Nucleus accumbens (tissue), 56 donors: ENCODE results near the gene MYO18B.
"Not testable (repeated sequence)": the region's sequence is repeated elsewhere in the genome, so short reads cannot be mapped to it uniquely, and the experiment has no call there.

Source experiments
- DNase-seq, 56 donors: peaks; one replicate each; lab custom pipeline; 2025; lab: John Stamatoyannopoulos, UW

MYO18B gene

DNA sequence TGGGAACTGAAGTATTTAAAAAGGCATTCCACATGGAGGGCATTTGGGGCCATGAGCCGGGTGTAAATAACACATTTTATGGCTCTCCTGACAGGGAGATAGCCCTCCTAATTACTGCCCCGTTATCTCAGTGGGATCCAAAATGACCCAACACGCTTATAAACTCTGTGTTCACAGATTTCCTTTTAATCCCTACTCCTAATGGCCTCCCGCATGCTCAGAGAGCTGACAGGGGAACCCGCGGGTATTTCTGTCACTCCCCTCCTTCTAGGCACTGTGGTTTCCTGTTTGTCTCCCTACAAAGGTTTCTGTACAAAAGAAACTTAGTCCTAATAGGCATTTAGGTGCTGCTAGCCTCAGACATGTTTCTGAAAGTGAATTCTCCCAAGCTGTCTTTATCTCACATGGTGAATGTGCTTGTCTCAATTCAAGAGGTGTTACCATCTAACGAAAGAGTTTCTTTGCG lies 224.5 kb downstream of the MYO18B start:
- DNase-seq, result no peak

DNA sequence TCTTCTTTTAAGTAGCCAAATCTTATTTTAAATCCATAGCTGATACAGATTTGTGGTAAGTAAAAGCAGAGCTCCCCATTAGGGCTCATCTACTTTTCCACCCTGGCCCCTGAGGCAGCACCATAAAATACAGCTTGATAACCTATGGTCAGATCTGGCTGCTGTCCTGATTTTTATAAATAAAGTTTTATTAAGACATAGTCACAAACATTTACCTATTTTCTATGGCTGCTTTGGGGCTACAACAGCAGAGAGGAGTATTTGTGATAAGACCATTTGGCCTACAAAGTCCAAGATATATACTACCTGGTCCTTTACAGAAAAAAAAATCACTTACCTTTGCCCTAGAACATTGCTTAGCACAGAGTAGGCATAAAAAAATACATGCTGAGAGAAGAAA lies 227.3 kb downstream of the MYO18B start:
- DNase-seq, result no peak

DNA sequence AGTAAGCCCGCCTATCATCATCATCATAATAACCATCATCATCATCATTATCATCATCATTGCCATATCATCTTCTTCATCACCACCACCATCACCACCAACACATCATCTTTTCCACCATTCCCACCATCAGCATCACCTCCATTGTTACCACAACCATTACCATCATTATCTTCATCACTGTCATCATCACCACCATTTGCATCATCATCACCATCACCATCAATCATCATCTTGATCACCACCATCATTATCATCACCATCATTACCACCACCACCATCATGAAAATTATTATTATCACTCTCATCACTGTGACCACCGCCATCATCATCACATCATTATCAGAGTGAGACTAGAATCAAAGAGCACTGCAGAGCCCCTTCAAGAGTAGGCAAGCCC lies 227.9 kb downstream of the MYO18B start:
- no peak for DNase-seq

- DNase-seq, result peak in 6 of 56 donors; percentile 2 to 55 (median 20)
Measured at GRCh38 chr22:25970374-25970911, 228.5 kb downstream of the MYO18B start.

- no peak for DNase-seq
Measured at GRCh38 chr22:25970999-25971811, 229.2 kb downstream of the MYO18B start.

- DNase-seq, result no peak
Measured at GRCh38 chr22:25972397-25972796, 230.4 kb downstream of the MYO18B start.

DNA sequence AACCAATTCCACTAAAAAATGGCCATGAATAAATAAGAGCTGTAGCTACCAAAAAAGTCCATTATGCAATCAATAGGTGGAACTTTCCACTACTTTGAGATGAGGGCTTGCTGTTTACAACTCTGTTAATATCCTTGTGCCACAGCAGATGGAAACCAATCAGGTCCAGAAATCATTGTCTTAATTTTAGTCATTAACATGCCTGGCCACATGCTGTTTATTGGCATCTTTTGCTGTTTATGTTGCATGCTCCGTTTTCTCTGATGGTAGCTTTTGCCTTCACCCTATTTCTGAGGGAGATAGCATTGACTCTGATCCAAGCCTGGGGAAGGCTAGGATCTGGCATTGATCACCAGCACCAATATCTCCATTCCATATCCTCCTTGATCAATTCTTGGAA lies 234.4 kb downstream of the MYO18B start:
- no peak for DNase-seq

- DNase-seq, result no peak
Measured at GRCh38 chr22:25979968-25980367, 238.0 kb downstream of the MYO18B start.

DNA sequence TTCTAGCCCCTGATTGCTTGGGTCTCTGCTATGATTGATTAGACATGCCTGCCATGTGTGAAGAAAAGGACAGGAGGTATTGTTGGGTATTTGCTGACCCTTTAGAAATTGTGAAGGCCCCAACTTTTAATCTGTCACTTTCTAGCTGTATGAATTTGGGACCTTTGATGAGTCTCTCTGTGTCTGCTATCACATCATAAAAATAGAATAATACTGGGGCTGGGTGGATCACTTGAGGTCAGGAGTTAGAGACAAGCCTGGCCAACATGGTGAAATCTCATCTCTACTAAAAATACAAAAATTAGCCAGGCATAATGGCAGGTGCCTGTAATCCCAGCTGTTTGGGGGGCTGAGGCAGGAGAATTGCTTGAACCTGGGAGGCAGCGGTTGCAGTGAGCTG lies 242.9 kb downstream of the MYO18B start:
- not testable (repeated sequence) for DNase-seq

- DNase-seq, result no peak
Measured at GRCh38 chr22:25987948-25988347, 246.0 kb downstream of the MYO18B start.

GRCh38 chr22:25990940-25991339 lies 249.0 kb downstream of the MYO18B start:
- no peak for DNase-seq

GRCh38 chr22:25992331-25992730 lies 250.3 kb downstream of the MYO18B start:
- DNase-seq, result no peak

GRCh38 chr22:25996669-25997068 lies 254.7 kb downstream of the MYO18B start:
- DNase-seq, result no peak

GRCh38 chr22:25997886-25998775 lies 256.1 kb downstream of the MYO18B start:
- no peak for DNase-seq

DNA sequence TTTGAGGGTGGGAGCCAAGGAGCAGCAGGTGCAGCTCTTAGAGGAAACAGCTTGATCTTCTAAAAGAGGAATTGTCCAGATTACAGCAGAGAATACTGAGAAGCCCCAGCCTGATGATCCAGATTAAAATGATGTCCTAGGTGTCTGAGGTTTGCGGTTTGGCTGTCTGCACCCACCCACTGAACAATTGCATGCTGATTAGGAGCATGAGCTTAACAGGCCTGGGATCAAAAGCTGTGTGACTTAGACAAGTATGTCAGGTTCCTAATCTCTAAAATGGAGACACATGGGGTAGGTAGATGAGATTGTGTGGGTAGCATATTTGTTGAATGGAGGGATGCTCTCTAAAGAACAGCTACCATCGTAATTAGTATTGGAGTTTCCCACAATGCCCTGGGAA lies 260.5 kb downstream of the MYO18B start:
- no peak for DNase-seq

DNA sequence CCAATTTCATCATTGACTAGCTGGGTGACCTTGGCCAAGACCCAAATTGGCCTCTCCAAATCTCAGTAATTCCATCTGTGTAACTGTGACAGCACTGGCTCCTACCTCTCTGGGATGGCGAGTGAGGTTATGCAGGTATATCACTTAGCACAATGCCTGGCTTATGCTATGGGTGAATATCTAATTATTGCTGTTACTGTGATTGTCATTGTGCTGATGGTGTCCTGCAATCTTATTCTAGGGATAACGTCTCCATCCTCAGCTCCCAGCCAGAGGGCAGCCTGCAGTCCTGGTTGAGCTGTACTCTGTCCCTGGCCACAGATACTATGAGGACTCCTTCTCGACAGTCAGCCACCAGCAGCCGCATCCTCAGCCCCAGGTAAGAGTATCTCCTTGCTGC lies 262.5 kb downstream of the MYO18B start:
- no peak for DNase-seq

GRCh38 chr22:26008587-26008986 lies 266.6 kb downstream of the MYO18B start:
- DNase-seq, result no peak

- no peak for DNase-seq
Measured at GRCh38 chr22:26016916-26017315, 274.9 kb downstream of the MYO18B start.

DNA sequence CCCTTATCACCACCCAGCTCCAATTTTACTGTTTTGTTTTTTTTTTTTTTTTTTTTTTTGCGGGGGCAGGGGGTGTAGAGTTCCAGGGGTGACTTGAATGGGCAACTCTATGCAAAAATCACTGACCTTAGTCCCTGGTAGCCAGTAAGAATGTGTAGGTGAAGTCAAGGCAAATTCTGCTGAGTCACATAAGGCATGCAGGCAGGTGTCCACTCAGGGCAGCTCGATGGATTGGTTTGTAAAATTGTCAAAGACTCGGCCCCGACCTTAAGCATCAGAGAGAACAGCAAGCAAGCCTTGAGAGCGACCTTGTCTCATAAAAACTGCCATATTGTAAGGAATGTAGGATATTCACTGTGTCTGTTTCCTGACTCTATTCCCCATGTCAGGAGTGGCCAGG lies 275.9 kb downstream of the MYO18B start:
- no peak for DNase-seq

DNA sequence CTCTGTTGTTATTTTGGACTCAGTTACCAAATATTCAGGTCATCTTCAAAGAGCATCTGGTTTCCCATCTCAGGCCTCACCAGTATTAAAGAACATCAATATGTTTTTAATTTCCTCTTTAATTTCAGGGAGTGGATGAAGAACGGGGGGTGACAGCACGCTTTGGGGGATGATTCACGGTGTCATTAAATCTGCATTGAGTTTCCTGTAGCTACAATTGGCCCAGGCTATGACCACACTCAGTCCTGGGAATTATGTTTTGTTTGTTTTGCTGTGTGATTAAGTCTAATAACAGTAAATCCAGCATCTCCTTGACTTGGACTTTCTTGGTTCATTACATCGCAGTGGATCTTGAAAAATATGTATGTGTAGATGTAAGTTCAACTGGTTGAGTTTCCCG lies 277.6 kb downstream of the MYO18B start:
- DNase-seq, result no peak

GRCh38 chr22:26021516-26021915 lies 279.5 kb downstream of the MYO18B start:
- no peak for DNase-seq
